ENCODE measurements around the gene FGFR2.

Gene FGFR2

DNA sequence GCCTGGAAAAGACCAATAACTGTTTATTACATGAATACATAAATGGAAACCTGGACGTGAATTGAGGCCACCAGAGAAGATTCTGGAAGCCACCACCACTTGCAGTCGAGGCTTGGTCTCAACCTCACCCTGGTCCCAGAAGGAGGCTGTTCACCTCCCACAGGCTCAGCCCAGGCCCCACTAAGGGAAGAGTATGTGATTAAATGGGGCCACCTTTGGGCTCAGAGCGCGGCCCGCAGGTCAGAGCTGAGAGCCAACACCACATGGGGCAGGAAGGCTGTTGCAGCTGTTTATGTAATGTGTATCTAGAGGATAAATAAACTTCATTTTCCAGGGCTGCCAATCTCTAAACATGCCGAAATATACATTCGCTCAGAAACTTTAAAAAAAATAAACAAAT is 17.6 kb upstream of the FGFR2 start:
- no peak for TF ChIP-seq CTCF (IDR thresholded peaks at IDR 0.05)
- no peaks in the 10 kb centered on the region for H3K4me1 ChIP-seq (ENCODE audit: control insufficient read depth in 1 of 2, insufficient read depth in 1 of 2, low read depth in 1 of 2, low read length in 1 of 2)
- no peak overlapping the region for H3K4me3 ChIP-seq (ENCODE audit: low read depth in 1 of 2, low read length in 1 of 2)
- peaks cover 2% of the 10 kb centered on the region for H3K27me3 ChIP-seq
- H3K36me3 ChIP-seq: no peaks in the 10 kb centered on the region
- no peak overlapping the region for H3K27ac ChIP-seq
- no peaks in the 10 kb centered on the region for H3K9me3 ChIP-seq

DNA sequence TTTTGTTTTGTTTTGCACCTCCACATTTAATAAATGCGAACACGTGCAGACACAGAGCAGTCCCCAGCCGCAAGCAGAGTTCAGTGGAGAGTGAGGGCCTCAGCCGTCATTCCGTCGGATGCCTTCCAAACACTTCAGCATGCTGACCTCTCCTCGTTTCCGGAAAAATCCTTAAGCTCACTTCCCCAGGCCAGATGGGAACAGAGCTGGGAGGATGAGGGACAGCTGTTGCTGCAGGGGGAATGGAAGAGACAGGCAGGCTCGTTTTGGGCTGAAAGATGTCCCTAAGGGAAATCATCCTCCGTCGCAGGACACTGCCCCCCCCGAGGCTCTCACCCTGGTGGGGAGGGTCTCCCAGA is 17.2 kb upstream of the FGFR2 start:
- no peak overlapping the region for H3K4me3 ChIP-seq (ENCODE audit: low read depth in 1 of 2, low read length in 1 of 2)
- no peaks in the 10 kb centered on the region for H3K36me3 ChIP-seq
- peaks cover 6% of the 10 kb centered on the region for H3K27me3 ChIP-seq
- no peaks in the 10 kb centered on the region for H3K4me1 ChIP-seq (ENCODE audit: control insufficient read depth in 1 of 2, insufficient read depth in 1 of 2, low read depth in 1 of 2, low read length in 1 of 2)
- H3K9me3 ChIP-seq: no peaks in the 10 kb centered on the region
- TF ChIP-seq CTCF (IDR thresholded peaks at IDR 0.05): no peak
- no peak overlapping the region for H3K27ac ChIP-seq

DNA sequence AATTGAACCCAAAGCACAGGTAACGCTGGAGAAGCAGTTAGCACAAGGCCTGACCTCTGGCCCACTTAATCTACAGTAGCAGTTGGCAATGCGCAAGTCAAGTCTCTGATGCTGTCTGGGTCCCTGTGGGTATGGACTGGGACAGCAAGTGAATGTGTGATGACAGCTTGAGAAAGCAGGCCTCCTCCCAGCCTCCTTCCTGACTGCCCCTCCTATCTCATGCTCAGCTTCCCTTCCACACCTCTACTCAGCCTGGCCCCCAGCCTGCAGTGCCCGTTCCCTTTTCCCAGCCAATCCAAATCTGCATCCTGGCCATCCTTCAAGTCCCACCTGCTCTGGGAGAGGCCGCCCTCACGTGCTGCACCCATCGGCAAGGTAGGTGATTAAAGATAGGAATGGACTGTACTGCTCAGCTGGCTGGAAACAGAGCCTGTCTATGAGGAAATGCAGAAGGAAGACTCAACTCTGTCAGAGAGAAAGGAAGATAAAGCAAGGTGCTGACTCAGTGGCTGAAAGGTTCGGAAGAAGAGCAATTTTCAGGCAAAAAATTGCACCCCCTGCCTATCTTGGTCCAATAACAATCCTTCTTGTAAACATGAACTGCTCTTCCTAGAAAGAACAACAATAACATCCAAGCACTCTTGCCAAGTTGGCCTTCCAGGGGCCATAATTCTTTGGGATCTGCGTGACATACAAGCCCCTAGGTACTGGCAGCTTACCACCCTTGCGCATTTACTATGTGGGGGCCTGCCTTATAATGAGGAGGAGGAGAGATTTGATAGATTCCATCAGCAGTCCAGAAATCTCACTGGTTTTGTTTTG is 16.6 kb upstream of the FGFR2 start:
- TF ChIP-seq CTCF (IDR thresholded peaks at IDR 0.05): no peak
- H3K27me3 ChIP-seq: peaks cover 12% of the 10 kb centered on the region
- no peak overlapping the region for H3K27ac ChIP-seq
- H3K4me3 ChIP-seq (ENCODE audit: low read depth in 1 of 2, low read length in 1 of 2): no peak overlapping the region
- H3K9me3 ChIP-seq: no peaks in the 10 kb centered on the region
- no peaks in the 10 kb centered on the region for H3K4me1 ChIP-seq (ENCODE audit: control insufficient read depth in 1 of 2, insufficient read depth in 1 of 2, low read depth in 1 of 2, low read length in 1 of 2)
- no peaks in the 10 kb centered on the region for H3K36me3 ChIP-seq

DNA sequence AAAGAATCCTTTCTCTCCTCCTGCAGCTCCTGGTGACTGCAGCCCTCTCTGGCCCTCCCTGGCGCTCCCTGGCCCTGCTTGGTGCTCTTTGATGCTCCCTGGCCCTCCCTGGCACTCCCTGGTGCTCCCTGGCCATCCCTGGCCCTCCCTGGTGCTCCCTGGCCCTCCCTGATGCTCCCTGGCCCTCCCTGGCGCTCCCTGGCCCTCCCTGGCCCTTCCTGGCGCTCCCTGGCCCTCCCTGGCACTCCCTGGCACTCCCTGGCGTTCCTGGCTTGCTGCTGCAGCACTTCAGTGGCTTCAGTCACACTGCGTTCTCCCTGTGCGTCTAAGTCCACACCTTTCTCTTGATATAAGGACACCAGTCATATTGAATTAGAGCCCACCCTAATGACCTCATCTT is 15.2 kb upstream of the FGFR2 start:
- Histone ChIP-seq H3K4me3 (ENCODE audit: low read depth in 1 of 2, low read length in 1 of 2) (no peak overlapping the region), H3K27me3 (peaks cover 24% of the 10 kb centered on the region), H3K36me3 (no peaks in the 10 kb centered on the region), H3K27ac (no peak overlapping the region), H3K9me3 (no peaks in the 10 kb centered on the region), H3K4me1 (ENCODE audit: control insufficient read depth in 1 of 2, insufficient read depth in 1 of 2, low read depth in 1 of 2, low read length in 1 of 2) (peaks cover 0 to 5% of the 10 kb centered on the region in 2 experiments)
- TF ChIP-seq CTCF (IDR thresholded peaks at IDR 0.05): no peak

DNA sequence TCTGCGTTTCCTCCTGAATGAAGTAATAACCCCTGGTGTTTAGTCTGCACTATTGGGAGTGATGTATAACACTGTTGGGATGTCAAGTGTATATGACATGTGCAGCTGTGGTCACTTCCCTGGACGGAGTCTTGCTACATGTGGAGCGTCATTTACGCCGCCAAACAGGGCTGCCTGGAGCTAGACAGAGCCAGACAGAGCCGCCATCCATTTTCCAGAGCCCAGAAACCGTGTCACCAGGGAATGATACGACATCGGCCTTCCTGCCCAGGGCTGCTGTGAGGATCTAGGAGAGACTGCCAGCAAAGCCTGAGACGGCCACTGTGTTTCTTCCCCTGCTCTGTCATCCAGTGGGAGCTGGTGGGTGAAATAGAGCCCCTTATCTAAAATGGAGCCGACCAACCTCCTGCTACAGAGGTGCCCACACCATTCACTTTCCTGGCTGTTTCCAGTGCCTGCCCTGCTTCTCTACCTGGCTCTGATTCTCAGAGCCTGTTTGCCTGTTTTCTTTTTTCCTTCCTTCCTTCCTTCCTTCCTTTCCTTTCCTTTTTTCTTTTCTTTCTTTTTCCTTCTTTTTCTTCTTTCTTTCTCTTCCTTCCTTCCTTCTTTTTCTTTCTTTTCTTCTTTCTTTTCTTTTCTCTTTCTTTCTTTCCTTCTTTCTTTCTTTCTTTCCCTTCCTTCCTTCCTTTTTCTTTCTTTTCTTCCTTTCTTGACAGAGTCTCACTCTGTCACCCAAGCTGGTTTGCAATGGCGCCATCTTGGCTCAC is 13.3 kb upstream of the FGFR2 start:
- H3K27ac ChIP-seq: no peak overlapping the region
- peaks cover 43% of the 10 kb centered on the region for H3K27me3 ChIP-seq
- TF ChIP-seq CTCF (IDR thresholded peaks at IDR 0.05): no peak
- H3K9me3 ChIP-seq: no peaks in the 10 kb centered on the region
- no peaks in the 10 kb centered on the region for H3K36me3 ChIP-seq
- H3K4me1 ChIP-seq (ENCODE audit: control insufficient read depth in 1 of 2, insufficient read depth in 1 of 2, low read depth in 1 of 2, low read length in 1 of 2): peaks cover 0 to 6% of the 10 kb centered on the region in 2 experiments
- H3K4me3 ChIP-seq (ENCODE audit: low read depth in 1 of 2, low read length in 1 of 2): no peak overlapping the region

All from neutrophil (primary cell).